Stimulated activated CD4-positive, alpha-beta T cell treated with anti-CD3 and anti-CD28 coated beads, Interleukin-15, amount 100 ng/mL, for 24 hours (primary cell): ENCODE data around the gene ZNF319.

Source experiments
- DNase-seq: peaks from one replicate; pipeline ENCODE4 v3.0.0-alpha.2; 2020

ZNF319 gene

DNA sequence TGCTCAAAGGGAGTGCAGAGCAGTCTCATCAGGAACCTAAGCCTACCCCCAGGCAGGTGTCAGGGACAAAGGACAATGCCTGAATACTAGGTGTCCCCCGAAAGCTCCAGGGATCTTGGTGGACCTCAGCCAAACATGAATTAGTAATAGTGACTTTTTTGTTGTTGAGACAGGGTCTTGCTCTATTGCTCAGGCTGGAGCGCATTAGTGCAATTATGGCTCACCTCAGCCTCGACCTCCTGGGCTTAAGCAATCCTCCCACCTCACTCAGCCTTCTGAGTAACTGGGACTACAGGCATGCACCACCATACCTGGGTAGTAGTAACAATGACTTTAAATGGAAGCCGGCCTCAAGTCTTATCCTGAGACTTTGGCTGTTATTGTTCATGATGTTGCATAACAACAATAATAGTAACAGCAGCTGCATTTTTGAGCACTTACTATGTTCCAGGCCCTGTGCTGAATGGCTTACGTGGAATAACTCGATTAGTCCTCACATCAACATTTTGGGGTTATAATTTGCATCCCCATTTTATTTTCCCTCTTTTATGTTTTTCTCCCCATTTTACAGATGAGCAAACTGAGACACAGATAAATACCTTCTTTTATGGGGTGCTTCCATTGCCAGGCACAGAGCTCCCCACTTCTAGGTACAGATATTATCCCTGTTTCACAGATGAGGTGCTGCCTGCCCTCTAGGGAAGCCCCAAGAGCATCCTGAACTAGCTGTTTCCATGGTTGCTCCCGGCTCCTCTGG, 49.1 kb downstream of the ZNF319 start:
- DNase-seq, result no peak

DNA sequence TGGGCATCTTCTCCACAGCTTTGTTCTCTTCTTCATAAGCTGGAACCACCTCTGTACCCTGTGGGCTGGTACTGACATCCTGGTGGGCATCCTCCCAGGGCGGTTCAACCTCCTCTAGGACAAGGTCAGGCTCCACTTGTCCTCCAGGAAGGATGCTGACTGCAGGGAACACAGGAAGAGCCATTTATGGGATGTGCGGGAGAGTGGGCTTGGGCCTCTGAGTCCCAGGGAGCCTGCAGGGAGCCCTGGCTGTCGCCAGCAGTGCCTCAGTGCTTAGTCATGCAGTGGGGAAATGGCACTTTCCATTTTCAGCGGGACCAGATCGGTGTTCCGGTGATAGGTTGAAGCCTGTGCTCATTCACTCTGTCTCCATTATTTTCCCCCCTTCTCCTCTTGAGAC, 50.1 kb downstream of the ZNF319 start:
- DNase-seq, result no peak

DNA sequence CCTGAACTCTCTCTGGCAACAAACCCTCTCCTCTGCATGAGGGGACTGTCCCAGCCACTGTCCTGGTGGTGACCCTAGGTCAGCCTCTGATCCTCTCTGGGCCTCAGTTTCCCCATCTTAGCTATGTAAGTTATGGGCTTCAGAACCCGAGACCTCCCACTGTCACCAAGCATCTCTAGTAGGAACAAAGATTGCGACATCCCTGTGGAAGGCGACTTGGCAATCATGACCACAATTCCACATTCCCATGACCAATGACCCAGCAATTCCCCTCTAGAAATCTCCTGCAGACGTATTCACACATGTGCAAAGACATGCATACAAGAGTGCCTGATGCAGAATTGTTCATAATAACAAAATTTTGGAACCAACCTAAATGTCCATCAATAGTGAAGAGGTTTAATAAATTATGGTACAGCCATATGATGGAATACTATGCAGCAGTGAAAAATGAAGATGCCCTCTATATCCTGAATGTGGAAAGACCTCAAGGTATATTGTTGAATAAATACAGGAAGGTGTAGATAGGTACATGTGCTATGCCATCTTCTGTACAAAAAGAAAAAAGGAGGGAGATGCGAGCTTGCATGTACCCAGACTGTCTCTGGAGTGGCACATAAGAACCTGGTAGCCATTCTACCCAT, 50.8 kb downstream of the ZNF319 start:
- DNase-seq, result no peak

DNA sequence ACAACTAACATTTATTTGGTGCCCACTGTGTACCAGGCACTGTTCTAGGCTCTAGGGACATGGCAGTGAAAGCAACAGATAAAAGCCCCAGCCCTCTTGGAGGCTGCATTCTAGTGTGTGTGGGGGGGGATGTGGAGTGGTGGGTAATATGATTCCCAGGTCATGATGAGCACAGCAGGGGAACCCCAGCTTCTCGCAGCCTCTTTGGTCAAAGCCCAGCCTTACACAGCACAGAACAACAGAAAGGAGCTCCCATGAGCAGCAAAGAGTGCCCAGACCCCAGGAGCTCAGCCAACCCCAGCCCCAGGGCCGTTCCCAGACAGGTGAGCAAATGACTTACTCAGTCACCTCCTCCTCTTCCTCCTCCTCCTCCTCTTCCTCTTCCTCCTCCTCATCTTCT, 51.5 kb downstream of the ZNF319 start:
- no peak for DNase-seq

DNA sequence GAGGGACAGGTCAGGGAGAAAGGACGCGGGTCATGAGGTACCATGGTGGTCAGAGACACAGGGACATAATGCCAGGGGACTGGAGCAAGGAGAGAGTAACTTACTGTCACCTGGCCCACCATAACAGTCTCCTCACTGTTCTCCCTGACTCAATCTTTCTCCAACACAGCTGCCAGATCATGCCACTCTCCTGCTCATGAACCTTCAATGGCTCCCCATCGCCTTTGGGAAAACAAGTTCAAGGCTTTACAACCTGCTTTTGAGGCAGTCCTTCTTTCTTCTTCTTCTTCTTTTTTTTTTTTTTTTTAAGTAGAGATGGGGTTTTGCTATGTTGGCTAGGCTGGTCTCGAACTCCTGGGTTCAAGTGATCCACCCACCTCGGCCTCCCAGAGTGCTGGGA, 52.4 kb downstream of the ZNF319 start:
- no peak for DNase-seq

DNA sequence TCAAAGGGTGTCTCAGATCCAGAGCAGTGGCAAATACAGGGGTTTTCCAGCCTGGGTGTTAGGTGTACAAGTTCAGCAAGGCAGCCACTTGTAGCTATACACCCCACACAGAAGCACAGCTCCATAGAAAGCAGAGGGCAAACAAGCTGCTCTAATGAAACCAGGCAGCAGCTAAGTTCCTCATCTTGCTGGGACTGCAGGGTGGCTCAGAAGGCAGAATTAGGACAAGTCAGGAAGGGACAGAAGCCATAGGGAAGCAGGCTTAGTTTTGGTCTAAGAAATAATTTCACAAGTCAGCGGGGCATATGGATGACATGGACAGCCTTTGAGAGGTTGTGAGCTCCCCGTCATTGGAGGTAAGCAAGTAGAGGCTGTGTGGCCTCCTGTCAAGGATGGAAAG, 53.2 kb downstream of the ZNF319 start:
- no peak for DNase-seq

DNA sequence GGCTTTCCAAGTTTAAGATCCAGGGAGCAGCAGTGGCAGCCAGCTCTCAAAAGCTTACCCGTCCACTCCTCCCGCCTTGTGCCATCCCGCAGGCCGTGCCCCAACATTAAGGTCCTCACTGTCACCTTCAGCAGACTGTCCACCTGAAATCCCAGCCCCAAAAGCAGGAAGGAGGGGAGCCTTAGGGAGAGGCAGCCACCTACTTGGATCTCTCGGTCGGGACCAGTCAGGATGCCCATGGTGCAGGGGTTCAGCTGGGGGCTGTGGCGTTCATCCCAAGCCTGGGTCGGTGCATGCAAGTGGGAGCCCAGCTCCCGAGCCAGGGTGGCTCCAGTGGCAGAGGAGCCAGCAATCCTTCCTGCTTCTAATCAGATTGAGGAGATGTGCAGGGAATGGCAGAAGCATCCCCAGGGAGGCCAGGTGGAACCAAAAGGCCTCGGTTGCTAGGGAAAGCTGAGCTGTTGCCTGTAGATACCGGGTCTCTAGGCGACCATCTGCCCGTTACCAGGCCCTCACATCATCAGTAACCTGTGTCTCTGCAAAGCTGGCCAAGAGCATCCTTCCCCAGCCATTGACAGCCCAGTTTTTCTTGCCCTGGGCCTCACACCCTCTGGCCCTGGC, 54.2 kb downstream of the ZNF319 start:
- no peak for DNase-seq

DNA sequence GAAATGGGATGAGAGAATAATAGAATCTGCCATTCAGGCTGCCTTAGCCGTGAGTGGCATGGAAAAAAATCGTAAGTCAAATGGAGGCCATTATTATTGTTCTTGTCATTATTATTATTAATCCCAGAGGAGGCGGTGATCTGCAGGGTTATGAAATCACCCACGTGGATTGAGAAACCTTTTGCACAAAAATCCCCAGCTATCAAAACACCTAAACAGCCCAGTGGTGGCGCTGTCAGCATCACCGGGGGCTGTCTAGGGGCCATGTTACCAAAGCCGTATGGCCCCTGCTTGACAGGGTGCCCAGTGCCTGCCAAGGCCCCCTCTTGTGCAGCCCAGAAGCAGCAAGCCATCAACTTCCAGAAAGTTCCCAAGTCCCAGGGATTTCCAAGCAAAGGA, 54.7 kb downstream of the ZNF319 start:
- DNase-seq, result no peak

DNA sequence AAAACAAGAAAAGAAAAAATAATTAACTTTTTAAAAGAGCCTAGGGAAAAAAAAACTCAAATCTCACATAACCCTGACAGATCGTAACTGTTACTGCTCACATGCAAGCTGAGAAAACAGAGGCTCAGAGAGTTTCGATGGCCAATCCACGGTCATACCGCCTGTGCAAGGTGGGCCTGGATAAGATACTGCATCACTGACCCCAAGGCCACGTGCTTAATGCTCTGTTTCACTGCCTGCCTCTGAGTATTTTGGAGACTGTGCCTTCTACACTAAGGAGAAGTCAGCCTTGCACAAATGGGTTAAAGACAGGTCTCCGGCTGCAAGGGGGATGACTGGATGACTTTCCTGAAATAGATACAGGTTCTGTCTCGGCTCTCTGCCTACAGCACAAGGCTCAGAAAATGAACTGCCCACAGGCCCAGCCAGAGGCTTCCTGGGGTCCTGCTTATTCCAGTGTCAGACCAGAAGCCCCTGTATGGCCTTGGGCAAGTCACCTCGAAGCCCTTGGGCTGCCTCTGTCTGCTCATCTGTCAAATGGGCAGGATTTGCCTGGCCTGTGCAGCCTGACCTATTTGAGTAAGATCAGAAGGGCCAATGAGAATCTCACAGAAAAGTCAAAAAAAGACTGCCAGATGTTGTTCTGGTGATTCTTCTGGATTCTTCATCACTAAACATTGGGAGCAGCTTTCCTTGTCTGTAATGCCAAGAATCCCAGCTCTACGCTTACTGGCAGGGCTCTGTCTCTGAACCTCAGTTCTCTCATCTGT, 55.3 kb downstream of the ZNF319 start:
- no peak for DNase-seq
